Anterior cingulate cortex (tissue), 58 donors: ENCODE data around the gene MEGF10.
A peak's percentile ranks its signal among the peaks of the same experiment; 100 is the strongest.

Source experiments
- DNase-seq, 58 donors: peaks; one replicate each; lab custom pipeline; 2025; lab: John Stamatoyannopoulos, UW

The MEGF10 gene

DNA sequence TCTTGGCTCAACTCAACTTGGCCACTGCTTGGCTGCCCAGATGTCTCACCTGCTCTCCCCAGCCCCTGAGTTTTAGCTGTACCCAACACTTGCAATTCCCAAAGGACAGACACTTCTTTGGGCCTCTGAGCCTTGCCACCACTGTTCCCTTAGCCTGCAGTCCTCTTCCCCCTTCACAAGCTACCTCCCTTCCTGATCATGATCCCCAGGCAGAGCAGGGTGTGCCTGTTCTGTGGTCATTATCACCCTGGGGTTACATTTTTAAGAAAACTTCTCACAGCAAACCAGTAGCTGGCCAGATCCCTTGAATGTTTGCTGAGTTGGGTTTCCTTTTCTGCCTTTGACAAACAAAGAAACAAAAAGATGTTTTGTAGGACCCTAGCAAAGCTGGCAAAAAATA lies 139.3 kb downstream of the MEGF10 start:
- DNase-seq: no peak

DNA sequence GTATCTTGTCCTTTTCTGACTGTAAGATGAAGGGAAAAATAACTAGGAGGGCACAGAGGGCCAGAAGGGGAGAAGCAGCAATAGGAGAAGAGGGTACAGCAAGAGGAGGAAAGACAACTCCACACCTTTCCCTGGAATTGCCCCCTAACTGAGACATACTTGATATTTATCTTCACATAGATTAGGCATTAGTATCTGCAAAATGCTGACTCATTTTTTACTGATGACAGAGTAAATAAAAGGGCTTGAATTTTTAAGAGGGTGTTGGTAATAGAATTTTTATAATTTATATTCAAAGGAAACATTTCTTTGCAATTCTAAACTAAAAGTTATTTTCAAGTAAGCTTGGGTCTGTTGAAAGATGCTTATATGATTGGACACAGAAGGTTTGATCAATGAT lies 140.0 kb downstream of the MEGF10 start:
- DNase-seq: no peak

DNA sequence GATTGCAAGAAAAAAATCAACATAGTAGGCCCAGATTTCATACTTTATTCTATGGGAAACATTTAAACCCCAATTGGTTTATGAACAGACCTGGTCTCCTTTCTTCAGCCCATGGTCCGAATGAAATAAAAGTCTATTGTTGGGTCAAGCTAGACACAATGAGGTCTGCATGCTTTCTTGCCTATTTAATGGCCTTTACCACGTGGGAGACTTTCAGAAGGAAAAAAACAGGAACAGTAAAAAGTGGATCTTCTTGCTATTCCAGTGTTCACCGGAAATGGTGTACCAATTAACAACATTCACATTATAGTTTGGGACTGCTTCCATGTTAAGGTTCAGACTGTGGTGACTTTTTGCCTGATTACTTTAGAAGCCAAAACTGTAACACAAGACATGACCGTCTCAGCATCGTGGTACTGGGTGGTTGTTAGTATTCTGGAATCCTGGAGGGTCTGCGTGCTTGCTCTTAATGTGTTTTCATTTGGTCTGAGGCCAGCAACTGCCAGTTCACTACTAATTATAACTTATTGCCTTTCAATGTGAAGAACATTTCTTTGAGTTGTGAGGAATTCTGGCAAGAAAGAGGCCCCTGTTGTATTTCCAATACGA lies 141.5 kb downstream of the MEGF10 start:
- DNase-seq: peak in 1 of 58 donors; percentile 20

DNA sequence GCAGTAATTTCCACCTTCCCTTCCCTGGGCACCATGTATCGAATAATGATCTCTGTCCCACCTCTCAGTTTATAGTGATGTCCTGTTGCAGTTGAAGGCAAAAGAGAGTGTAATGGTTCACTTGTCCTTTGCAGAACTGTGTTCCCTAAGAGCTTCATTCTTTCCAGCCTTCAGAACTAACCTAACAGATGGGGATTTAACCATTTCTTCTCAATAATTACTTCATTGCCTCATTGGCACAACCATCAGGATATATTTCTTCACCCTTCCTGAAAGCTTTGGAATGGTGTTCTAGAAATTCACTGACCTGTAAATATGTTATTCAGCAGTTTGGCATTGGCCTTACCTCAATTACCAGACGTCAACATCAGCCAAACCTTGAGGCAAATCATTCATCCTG lies 142.9 kb downstream of the MEGF10 start:
- DNase-seq: peak in 1 of 58 donors; percentile 45

DNA sequence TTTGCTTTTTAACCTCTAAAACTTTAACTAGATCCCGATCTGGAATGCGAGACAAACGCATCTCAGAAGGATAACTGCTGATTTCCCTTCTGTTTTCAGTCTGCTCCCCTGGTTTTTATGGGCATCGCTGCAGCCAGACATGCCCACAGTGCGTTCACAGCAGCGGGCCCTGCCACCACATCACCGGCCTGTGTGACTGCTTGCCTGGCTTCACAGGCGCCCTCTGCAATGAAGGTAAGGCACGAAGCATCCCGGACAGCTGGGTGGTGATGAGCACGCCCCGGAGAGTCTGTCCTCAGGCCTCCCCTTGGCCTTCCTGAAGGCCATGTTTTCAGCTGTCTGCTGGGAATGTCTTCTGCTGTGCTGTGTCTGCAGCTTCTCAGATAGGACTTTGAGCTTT lies 144.0 kb downstream of the MEGF10 start:
- DNase-seq: no peak

DNA sequence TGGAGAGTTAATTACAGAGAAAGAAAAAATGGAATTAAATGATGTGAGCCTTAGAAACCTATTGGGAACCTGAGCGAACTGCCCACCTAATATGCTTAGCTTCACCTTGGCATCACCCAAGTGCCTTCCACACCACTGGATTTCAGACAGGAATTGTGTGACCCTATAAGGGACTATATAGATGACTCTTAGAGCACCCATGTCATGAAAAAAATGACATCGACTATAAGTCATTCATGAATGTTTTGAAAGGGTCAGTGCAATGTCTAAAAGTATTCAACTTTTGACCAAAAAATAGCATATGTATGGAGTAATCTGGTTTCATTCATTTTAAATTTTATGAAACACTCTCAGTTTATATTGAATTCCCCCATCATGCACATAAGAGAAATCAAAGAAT lies 145.2 kb downstream of the MEGF10 start:
- no peak for DNase-seq

DNA sequence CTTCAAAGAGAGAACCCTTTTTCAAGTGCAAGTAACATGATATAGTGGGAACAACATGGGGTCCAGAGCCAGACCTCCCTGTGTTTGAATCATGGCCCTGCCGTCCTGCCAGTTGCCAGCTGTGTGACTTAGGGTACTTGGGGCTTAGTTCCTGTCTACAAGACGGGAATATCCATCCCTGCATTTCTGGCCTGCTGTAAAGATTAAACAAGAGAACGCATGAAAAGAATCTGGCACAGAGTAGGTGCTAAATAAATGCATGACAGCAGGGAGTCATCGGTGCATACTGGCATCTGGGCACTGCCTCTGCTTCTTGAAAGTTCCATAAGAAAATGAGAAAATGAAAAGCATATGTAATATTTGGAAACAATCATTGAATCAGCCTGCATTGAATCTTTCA lies 149.0 kb downstream of the MEGF10 start:
- no peak for DNase-seq

DNA sequence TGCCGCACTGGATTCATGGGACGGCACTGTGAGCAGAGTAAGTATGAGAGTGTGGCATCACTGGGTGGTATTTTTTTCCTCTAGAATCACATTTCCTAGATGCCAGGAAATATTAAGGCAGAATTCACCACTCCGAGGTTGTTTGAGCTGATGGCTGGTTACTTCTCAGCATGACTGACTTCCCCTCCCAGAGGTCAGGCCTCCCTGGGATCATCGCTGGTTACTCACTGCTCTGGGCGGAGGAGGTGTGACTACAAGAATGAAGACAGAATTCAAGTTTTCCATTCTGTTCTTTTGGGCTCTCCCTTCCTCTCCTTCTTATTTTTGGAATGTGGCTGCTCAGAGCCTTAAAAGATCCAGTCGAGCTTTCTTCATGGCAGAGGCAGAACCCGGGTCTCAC lies 150.2 kb downstream of the MEGF10 start:
- no peak for DNase-seq

DNA sequence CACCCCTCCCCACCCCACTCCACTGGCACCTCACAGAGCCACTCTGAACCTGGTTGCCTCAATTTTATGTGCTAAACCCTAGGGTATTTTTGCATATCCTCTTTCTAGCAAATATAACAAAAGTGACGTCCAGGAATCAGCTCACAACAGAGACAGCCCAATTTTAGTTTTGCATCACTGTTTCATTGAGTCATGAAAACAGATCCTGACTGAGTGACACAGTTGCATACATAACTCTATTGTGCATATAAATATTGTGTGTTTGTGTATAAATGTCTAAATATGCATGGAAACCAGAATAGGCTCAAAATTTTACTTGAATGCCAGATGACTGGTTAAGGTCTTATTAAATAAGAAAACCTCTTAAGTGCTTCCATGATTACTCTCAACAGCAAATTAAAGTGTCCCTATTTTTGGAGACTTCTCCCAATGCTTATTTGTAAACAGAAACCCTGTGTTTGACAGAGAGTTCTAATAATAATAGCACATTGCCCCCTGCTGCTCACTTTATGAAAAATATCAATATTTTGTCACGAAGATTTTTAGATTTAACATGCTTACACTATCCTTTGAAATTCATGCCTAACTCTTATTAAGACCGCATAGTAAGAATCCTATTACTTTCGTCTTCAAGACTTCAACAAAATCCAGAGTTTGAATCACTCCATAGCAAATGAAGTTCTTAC lies 151.3 kb downstream of the MEGF10 start:
- DNase-seq: peak in 1 of 58 donors; percentile 17

DNA sequence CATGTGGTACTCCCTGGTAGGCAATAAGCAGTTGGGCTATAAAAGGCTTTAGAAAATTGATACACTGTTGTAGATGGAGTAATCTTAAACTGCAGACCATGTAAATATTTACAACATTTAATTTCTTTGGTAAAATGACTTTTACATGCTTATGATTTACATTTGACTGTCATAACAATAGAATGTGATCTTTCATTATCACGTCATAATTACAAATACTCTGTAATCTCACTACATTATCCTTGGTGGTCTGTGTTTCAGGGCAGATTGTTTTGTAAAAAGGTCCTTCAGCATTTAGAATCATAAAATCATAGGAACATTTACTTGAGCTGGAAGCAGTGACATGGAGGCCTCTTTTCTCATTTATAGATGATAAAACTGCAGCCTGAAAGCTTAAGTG lies 153.6 kb downstream of the MEGF10 start:
- no peak for DNase-seq

DNA sequence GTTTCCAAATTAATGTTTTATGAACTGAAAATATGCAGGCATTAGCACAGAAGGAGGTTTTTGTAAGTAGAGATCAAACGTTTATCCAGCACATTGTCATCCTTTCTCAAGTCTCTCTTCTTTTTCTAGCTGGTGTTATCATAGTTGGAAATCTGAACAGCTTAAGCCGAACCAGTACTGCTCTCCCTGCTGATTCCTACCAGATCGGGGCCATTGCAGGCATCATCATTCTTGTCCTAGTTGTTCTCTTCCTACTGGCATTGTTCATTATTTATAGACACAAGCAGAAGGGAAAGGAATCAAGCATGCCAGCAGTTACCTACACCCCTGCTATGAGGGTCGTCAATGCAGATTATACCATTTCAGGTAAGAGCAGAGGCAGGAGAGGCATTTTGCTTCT lies 154.7 kb downstream of the MEGF10 start:
- no peak for DNase-seq

DNA sequence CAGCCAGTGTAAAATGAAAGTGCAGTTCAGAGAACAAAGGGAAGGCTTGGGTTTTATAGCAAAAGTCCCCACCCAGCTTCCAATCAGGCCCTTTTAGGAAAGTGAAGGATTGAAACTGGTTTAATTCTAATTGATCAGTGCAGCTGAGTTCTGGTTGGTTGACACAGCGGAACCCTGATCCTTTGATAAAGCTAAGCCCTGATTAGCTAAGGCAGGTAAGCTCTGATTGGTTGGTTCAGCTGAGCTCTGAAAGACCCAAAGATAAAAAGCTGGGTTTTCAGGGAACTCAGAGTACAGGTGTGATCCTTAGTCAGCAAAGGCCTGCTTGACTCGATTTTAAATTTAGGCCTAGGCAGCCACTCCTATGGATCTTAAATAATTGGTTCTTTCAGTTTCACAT lies 156.0 kb downstream of the MEGF10 start:
- DNase-seq: no peak

DNA sequence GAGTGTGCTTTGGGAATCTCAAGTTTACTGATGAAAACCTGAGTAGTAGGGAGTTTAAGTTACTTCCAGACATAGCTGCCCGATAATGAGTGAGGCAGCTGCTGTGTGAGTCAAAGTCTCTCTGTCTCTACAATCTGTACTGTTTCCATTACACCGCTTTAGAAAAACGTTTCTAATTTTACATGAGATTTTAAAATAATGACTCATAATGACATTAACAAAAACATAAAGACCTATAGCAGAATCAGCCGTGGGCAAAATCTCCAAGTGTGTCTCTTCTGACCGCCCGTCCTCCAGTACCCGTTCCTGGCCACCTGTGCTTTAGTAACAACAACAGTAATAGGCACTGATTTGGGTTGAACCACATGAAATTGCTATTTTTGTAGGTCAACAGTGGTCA lies 157.2 kb downstream of the MEGF10 start:
- DNase-seq: no peak

DNA sequence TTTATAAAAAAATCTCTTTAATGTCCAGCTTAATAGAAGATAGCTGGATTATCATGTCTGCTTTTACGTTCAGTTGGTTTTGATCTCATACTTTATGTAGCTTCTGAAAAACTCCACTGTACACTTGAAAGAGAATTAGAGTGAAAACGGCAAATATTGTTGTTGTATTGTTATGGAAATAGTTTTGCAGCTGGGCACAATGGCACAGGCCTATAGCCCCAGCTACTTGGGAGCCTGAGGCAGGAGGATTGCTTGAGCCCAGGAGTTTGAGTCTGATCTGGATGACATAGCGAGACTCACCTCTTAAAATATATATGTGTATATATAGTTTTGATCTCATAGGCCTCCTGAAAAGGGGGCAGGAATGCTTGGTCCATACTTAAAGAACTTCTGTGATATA lies 159.4 kb downstream of the MEGF10 start:
- no peak for DNase-seq

DNA sequence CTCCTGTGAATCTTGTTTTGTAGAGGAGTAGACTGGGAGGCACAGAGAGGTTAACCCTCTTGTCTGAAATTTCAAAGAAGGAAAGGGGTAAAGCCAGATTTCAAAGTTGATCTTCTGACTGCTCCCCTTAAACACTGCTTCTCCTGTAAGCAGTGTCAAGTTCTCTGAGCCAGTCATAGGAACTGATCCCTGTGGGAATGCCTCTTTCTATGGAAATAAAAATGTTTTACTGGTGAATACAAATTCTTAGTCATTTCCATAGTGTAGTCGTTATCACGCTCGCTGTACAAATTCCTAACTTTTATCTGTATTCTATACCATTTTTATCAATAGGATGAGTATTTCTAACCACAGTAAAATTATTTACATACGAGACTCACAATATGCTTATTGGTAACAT lies 160.5 kb downstream of the MEGF10 start:
- DNase-seq: no peak

DNA sequence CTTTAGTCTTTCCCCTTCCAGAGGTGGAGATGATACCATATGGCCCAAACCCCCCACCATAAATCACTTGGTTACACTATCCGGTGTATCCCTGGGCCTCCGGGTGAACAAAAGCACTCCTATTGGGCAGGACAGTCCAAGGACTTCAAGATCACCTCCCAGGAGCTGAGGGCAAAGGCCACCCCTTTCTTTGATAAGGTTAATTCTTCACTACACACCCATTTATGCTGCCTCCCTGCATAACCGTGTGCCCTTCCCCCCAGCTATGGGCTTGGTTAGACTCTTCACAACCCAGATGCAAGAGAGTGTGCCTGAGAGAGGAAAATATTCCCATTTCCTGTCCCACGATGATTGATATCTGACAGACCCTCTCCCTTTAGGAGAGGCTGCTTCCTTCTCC lies 162.0 kb downstream of the MEGF10 start:
- DNase-seq: no peak

DNA sequence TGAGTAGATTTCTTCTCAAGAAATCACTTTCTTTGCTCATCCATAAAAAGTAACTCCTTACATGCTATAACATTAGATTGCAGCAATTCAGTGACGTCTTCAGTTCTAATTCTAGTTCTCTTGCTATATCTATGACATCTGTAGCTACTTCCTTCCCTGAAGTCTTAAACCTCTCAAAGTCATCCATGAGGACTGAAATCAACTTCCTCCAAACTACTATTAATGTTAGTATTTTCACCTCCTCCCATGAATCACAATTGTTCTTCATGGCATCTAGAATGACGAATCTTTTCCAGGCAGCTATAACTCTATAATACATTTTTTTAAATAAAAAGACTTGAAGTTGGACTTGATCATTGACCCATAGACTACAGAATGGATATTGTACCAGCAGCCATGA lies 180.6 kb downstream of the MEGF10 start:
- no peak for DNase-seq

DNA sequence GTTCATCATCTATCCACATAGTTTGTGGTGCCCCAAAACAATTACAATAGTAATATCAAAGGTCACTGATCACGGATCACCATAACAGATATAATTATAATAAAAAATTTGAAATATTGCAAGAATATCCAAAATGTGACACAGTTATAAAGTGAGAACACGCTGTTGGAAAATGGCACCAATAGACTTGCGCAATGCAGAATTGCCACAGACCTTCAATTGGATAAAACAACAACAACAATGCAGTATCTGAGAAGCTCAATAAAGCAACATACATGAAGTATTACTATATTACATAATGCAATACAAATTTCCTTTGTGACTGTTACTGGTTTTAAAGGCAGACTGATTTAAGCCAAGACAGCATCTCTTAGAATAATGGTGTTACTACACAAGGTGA lies 182.1 kb downstream of the MEGF10 start:
- DNase-seq: no peak

DNA sequence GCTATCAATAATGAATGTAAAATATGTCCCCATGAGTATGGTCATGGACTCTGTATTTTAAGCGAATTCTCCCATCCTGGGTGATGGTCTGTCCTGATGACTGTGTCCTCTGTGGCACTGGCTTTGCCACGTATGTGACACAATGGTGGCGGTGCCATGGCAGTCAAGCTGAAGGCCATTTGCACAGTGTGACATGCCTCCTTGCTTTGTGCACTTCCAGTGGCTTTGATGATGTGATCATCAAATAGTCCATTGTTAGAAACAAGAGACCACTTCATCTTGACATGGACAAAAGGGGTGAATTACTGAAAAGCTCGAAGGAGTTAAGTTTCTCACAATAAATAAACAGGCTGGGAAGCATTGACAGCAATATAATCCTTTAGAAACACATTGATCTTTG lies 195.9 kb downstream of the MEGF10 start:
- peak in 13 of 58 donors; percentile 1 to 27 (median 9) for DNase-seq

DNA sequence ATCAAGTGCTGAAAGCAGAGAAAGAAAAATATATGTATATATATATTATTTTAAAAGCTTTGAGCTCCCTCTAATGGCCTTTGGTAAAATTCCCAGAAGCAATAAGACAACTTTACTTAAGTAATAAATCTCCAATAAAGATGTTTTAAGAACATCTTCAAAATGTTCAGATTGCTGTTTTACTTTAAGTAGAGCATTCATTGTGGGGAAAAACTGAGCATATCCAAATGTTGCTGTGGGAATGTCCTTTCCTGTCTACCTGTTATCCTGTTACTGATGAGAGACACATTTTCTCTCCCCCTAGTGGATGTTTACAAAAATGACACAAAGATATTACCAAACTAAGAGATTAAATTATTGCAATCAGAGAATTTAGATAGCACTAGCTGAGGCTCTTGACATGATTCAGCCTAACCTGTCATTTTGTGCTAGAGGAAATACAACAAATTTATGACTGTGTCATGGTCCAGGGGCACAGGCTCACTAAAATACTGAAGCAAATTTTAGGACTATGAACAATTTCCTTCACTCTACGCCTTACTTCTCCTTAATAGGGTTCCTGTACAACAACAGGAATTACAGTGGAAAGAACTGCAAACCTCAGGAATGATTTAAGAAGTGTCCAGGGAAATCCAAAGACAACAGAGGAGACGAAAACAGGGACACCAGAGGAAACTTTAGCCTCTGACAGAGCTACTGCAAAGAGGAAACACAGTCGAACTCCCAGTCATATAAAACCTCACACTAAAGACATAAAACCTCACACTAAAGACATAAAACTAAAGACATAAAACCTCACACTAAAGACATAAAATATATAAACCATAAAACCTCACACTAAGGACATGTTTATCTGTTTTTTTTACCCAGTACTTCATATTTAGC lies 202.5 kb downstream of the MEGF10 start:
- peak in 1 of 58 donors; percentile 19 for DNase-seq

DNA sequence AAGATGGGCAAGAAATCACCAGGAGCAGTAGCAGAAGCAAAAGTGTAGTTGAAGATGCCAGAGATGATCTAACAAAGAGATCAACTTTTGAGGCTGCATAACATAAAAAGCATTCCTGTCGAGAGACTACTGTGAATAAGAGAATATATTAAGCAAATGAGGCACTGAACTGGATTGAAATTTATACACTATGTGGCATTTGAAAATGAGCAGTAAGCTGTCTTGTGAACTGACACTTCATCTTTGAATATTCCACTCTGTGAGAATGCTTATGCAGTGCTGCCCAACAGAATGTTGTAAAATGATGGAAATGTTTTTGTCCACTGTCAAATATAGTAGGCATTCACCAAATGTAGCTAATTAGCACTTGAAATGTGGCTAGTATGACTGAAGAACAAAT lies 208.0 kb downstream of the MEGF10 start:
- no peak for DNase-seq

DNA sequence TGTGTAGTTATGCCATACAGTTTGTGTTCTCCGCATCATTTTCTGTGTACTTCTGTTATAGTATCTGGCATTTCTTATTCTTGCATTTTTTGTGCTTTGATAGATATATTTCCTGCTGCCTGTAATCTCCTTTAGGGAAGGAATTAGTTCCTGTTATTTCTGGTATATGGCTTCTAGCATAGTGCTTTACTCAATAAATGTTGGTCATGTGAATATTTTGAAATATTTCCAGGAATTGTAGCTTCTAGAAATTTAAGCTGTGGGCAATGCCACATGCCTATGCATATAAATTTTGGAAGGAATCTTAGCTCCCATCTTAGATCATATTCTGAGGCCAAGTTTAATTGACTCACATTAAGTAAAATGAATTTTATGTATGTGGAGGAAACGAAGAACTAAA lies 215.3 kb downstream of the MEGF10 start:
- no peak for DNase-seq
